Lung (tissue), 12 donors: ENCODE data around the gene SLC26A3. TPM values are rescaled to one million over a fixed set of nuclear protein-coding genes. Genes with fewer than 3 reads are reported as not detected.

ENCODE experiments used
- ATAC-seq: fragments of 200-7000 bp; cut with Tn5 transposase; one replicate; pipeline ENCODE4 v1.9.1; 2020; ENCODE audit warnings: moderate number of reproducible peaks; ENCODE audit not compliant: insufficient read depth, low FRiP score
- DNase-seq, 3 donors: peaks; one replicate each; pipeline ENCODE4 v3.0.0-alpha.2; 2013 to 2017
- H3K27ac ChIP-seq, 2 donors: one replicate each; pipeline ENCODE4 v1.5.1; 2013; ENCODE audit warnings: mild to moderate bottlenecking in 2 of 2, moderate library complexity in 2 of 2, control low read depth in 1 of 2, inconsistent platforms in 1 of 2, low read depth in 1 of 2, low read length in 1 of 2
- H3K27me3 ChIP-seq, 3 donors: one replicate each; pipeline ENCODE4 v1.5.1; 2013; ENCODE audit warnings: low read length in 2 of 3; ENCODE audit not compliant: control insufficient read depth in 3 of 3, insufficient read depth in 3 of 3
- H3K36me3 ChIP-seq, 4 donors: one replicate each; pipeline ENCODE4 v1.5.1; 2013; ENCODE audit warnings: low read length in 4 of 4, mild to moderate bottlenecking in 1 of 4, moderate library complexity in 1 of 4; ENCODE audit not compliant: control insufficient read depth in 4 of 4, insufficient read depth in 4 of 4
- H3K4me1 ChIP-seq, 5 donors: one replicate each; pipeline ENCODE4 v1.5.1; 2013; ENCODE audit warnings: low read length in 5 of 5, mild to moderate bottlenecking in 2 of 5, moderate library complexity in 1 of 5; ENCODE audit not compliant: control insufficient read depth in 5 of 5, insufficient read depth in 5 of 5
- H3K4me3 ChIP-seq: one replicate; pipeline ENCODE4 v1.5.1; 2013; ENCODE audit warnings: mild to moderate bottlenecking, control low read depth, moderate library complexity
- H3K9ac ChIP-seq, 2 donors: one replicate each; pipeline ENCODE4 v1.5.1; 2013; ENCODE audit warnings: low read length in 2 of 2, control low read depth in 1 of 2; ENCODE audit not compliant: insufficient read depth in 1 of 2
- H3K9me3 ChIP-seq, 4 donors: one replicate each; pipeline ENCODE4 v1.5.1; 2013; ENCODE audit warnings: low read length in 3 of 4, mild to moderate bottlenecking in 1 of 4, moderate library complexity in 1 of 4; ENCODE audit not compliant: control insufficient read depth in 4 of 4, insufficient read depth in 3 of 4
- CTCF ChIP-seq: IDR thresholded peaks from 2 replicates; pipeline ENCODE4 v1.5.1; 2012; ENCODE audit warnings: mild to moderate bottlenecking; ENCODE audit errors: control extremely low read depth, extremely low read depth
- WGBS, 2 donors: extraction: QIAGEN DNeasy Blood & Tissue Kit; methylation state at CpG; one replicate each; pipeline ENCODE4 v1.1.7; 2013; 5-methylcytosine and 5-hydroxymethylcytosine counted together
- polyA plus RNA-seq, 2 donors: library from polyadenylated mRNA; stranded (reverse); fragments of 200-250 nt; gene quantifications; one replicate each; pipeline ENCODE4 v1.2.1, GENCODE V29; 2013
- total RNA-seq, 2 donors: library from RNA; depleted of rRNA in 1 of 2; stranded (reverse); fragments of >200 nt in 1 of 2; gene quantifications; one replicate each; pipeline ENCODE4 v1.2.1, GENCODE V29; 2014 to 2021
- donor health status: control.
- donor health status: control.
- donor health status: Bipolar disorder and iron deficiency.
- donor health status: healthy.
- donor health status: DM: yes; HTN: yes; CAD: no.

The SLC26A3 gene
- total and polyA plus RNA-seq, 4 donors: 0.28 to 0.31 TPM; not detected in 2

GRCh38 chr7:107777702-107778101 lies 25.3 kb downstream of the SLC26A3 start:
- Histone ChIP-seq H3K36me3 (no peaks in the 10 kb centered on the region), H3K27me3 (no peaks in the 10 kb centered on the region), H3K9me3 (no peaks in the 10 kb centered on the region), H3K9ac (no peak overlapping the region), H3K4me1 (no peaks in the 10 kb centered on the region), H3K4me3 (no peak overlapping the region), H3K27ac (no peak overlapping the region)
- no peak for TF ChIP-seq CTCF
- WGBS, 2 donors: 89 to 96% methylated on average over 3 of the region's 3 CpGs
- no peak for ATAC-seq
- no peak for DNase-seq

- H3K27ac ChIP-seq: no peak overlapping the region
- H3K9ac ChIP-seq: no peak overlapping the region
- H3K9me3 ChIP-seq: no peaks in the 10 kb centered on the region
- DNase-seq (no peak), ATAC-seq (no peak)
- WGBS, 2 donors: 57 to 71% methylated on average over 2 of the region's 2 CpGs
- no peaks in the 10 kb centered on the region for H3K27me3 ChIP-seq
- no peak for TF ChIP-seq CTCF
- no peaks in the 10 kb centered on the region for H3K4me1 ChIP-seq
- no peaks in the 10 kb centered on the region for H3K36me3 ChIP-seq
- no peak overlapping the region for H3K4me3 ChIP-seq
Measured at GRCh38 chr7:107773027-107773426, 30.0 kb downstream of the SLC26A3 start.

GRCh38 chr7:107768263-107768662 lies 34.8 kb downstream of the SLC26A3 start:
- ATAC-seq (no peak), DNase-seq (no peak)
- TF ChIP-seq CTCF: no peak
- Histone ChIP-seq H3K4me3 (no peak overlapping the region), H3K9me3 (no peaks in the 10 kb centered on the region), H3K4me1 (no peaks in the 10 kb centered on the region), H3K27ac (no peak overlapping the region), H3K27me3 (no peaks in the 10 kb centered on the region), H3K36me3 (no peaks in the 10 kb centered on the region), H3K9ac (no peak overlapping the region)
- 80 to 84% methylated on average over 1 of the region's 1 CpG for WGBS, 2 donors

GRCh38 chr7:107767391-107767790 lies 35.6 kb downstream of the SLC26A3 start:
- DNase-seq (no peak), ATAC-seq (no peak)
- no peak for TF ChIP-seq CTCF
- Histone ChIP-seq H3K9ac (no peak overlapping the region), H3K4me1 (no peaks in the 10 kb centered on the region), H3K4me3 (no peak overlapping the region), H3K27me3 (no peaks in the 10 kb centered on the region), H3K36me3 (no peaks in the 10 kb centered on the region), H3K9me3 (no peaks in the 10 kb centered on the region), H3K27ac (no peak overlapping the region)
- WGBS, 2 donors: 95 to 96% methylated on average over 2 of the region's 2 CpGs
